Omental fat pad (tissue), 4 donors: Measurements from ENCODE around the gene ZNF407. TPM values are rescaled to one million over a fixed set of nuclear protein-coding genes. Genes with fewer than 3 reads are reported as not detected.

Experiments
- ATAC-seq: fragments of 150-250 bp; one replicate; pipeline ENCODE4 v1.9.1; 2016; ENCODE audit warnings: mild to moderate bottlenecking, moderate library complexity; ENCODE audit not compliant: low FRiP score
- DNase-seq: peaks from one replicate; pipeline ENCODE4 v3.0.0-alpha.2; 2019; ENCODE audit warnings: low spot score
- CTCF ChIP-seq, 3 donors: fragments of 450-650 bp; IDR thresholded peaks; one replicate each; pipeline ENCODE4 v1.5.1; 2016 to 2017; ENCODE audit warnings: antibody characterized with exemption in 3 of 3, mild to moderate bottlenecking in 3 of 3, moderate library complexity in 2 of 3
- total RNA-seq, 4 donors: library from RNA; depleted of rRNA; stranded (reverse); fragments of >200 nt; gene quantifications; one replicate each; pipeline ENCODE4 v1.1.0, GENCODE V29; 2016

Gene ZNF407
- total RNA-seq, 4 donors from 2014 or later: 13.4 to 26.7 (median 19.7) TPM

GRCh38 chr18:75003039-75003438 is 405.4 kb downstream of the ZNF407 start:
- no peak for TF ChIP-seq CTCF (IDR thresholded peaks at IDR 0.05)
- ATAC-seq (peak; percentile 57), DNase-seq (no peak)

GRCh38 chr18:75003764-75004690 is 406.4 kb downstream of the ZNF407 start:
- no peak for DNase-seq
- TF ChIP-seq CTCF (IDR thresholded peaks at IDR 0.05): no peak
- ATAC-seq: no peak

- ATAC-seq: no peak
- no peak for TF ChIP-seq CTCF (IDR thresholded peaks at IDR 0.05)
- DNase-seq: no peak
Observed at GRCh38 chr18:75005626-75006025, 408.0 kb downstream of the ZNF407 start.

GRCh38 chr18:75008186-75008585 is 410.5 kb downstream of the ZNF407 start:
- DNase-seq: no peak
- no peak for TF ChIP-seq CTCF (IDR thresholded peaks at IDR 0.05)
- no peak for ATAC-seq

GRCh38 chr18:75009296-75009695 is 411.6 kb downstream of the ZNF407 start:
- ATAC-seq (no peak), DNase-seq (no peak)
- no peak for TF ChIP-seq CTCF (IDR thresholded peaks at IDR 0.05)

- DNase-seq (no peak), ATAC-seq (no peak)
- TF ChIP-seq CTCF (IDR thresholded peaks at IDR 0.05): no peak
Observed at GRCh38 chr18:75009878-75010277, 412.2 kb downstream of the ZNF407 start.

GRCh38 chr18:75010278-75010677 is 412.6 kb downstream of the ZNF407 start:
- ATAC-seq (no peak), DNase-seq (no peak)
- no peak for TF ChIP-seq CTCF (IDR thresholded peaks at IDR 0.05)
